ENCODE results near the gene SGMS2.

DNA sequence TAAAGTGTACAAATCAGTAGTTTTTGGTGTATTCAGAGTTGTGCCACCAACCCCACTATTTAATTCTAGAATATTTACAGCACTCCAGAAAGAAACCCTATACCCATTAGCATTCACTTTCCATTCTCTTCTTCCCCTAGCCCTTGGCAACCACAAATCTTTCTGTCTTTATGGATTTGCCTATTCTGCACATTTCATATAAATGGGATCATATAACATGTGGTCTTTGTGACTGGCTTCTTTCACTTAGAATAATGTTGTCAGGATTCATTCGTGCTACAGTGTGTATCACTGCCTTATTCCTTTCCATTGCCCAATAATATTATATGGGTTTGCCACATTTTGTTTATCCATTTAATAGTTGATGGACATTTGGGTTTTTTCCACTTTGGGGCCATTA is 32.2 kb downstream of the SGMS2 start:
- TF ChIP-seq, protein P1, sequence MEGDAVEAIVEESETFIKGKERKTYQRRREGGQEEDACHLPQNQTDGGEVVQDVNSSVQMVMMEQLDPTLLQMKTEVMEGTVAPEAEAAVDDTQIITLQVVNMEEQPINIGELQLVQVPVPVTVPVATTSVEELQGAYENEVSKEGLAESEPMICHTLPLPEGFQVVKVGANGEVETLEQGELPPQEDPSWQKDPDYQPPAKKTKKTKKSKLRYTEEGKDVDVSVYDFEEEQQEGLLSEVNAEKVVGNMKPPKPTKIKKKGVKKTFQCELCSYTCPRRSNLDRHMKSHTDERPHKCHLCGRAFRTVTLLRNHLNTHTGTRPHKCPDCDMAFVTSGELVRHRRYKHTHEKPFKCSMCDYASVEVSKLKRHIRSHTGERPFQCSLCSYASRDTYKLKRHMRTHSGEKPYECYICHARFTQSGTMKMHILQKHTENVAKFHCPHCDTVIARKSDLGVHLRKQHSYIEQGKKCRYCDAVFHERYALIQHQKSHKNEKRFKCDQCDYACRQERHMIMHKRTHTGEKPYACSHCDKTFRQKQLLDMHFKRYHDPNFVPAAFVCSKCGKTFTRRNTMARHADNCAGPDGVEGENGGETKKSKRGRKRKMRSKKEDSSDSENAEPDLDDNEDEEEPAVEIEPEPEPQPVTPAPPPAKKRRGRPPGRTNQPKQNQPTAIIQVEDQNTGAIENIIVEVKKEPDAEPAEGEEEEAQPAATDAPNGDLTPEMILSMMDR (IDR thresholded peaks at IDR 0.05; ENCODE audit: low read length) = no peak
- no peak for TF ChIP-seq EZH2phosphoT487 (IDR thresholded peaks at IDR 0.05; ENCODE audit: low read length)
- no peak for TF ChIP-seq EZH2 (optimal IDR thresholded peaks at IDR 0.05; ENCODE audit: low read depth, low read length)
